SK-N-MC (cell line): ENCODE data around the gene HMGXB4.

ENCODE experiments used
- EZH2 ChIP-seq: fragments of 200-600 bp; sonication (generic); IDR thresholded peaks from one replicate; pipeline ENCODE4 v1.6.1; 2017; ENCODE audit warnings: antibody characterized with exemption
- FOXP2 ChIP-seq: optimal IDR thresholded peaks from 2 replicates; pipeline ENCODE3; 2011; ENCODE audit warnings: mild to moderate bottlenecking, moderate library complexity; ENCODE audit not compliant: insufficient read depth; ENCODE audit errors: extremely low read length, control extremely low read depth
- POLR2AphosphoS5 ChIP-seq: IDR thresholded peaks from 2 replicates; pipeline ENCODE4 v1.6.1; 2012; ENCODE audit warnings: mild to moderate bottlenecking, low read depth, low read length, borderline replicate concordance

DNA sequence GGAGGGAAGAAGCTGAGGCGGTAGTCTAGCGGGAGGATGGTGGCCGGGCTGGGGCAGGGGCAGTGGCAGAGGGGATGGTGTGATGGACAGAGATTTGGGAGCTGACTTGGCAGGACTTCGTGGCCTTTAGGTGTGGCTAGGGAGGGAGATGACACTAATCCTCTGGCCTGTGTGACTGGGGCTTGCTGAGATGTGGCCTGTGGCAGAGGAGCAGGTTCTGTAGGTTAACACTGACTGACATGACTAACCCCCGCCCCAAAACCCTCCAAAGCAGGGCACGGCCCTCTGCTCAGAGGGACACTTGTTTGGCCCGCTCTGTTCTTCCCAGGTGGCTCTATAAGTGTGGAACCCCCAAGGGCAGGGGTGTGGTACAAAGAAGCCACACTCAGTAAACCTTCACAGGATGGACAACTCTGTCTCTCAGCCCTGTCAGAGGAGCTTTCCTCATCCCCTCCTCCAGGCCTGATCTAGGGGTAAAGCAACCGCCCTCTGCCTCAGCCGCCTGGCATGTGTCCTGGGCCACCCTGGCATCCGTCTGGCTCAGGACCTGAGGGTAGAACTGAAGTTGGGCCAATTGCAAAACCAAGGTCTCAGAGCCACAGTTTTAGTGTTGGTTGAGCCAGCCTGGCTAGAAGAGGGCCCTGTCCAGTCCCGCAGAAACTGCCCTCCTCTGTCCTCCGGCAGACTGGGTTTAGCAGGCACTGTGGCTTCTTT, 58.0 kb downstream of the HMGXB4 start:
- TF ChIP-seq POLR2AphosphoS5 (no peak), EZH2 (no peak), FOXP2 (no peak)
